ENCODE results near the gene ATP6V0B.

The ATP6V0B gene

GRCh38 chr1:43978551-43979260, 3.9 kb downstream of the ATP6V0B start, which contains the start of gene B4GALT2:
B4GALT2 (plus strand) TSS chr1:43979210; CDS start chr1:43981161, 1,951 bp downstream.
- WGBS (ENCODE audit: insufficient coverage, insufficient read length): no CpG with 5 or more reads among the region's 54 CpGs
- H3K4me1 ChIP-seq (ENCODE audit: control insufficient read depth, insufficient read depth, low read length): peaks cover 4% of the 10 kb centered on the region; the same call in 1 of the 2 replicates
- peak within 1 kb of the TSS; percentile 55 for H3K4me3 ChIP-seq (ENCODE audit: low read length)
- H3K27me3 ChIP-seq (ENCODE audit: control insufficient read depth, insufficient read depth, low read length): no peaks in the 10 kb centered on the region
- no peak within 1 kb of the TSS for H3K27ac ChIP-seq (ENCODE audit: low read length)
- DNase-seq (ENCODE audit: low read depth, low spot score): no peak
- H3K36me3 ChIP-seq (ENCODE audit: control insufficient read depth, insufficient read depth, low read length): peaks cover 5% of the 10 kb centered on the region; the same call in 1 of the 2 replicates
- H3K9me3 ChIP-seq (ENCODE audit: control insufficient read depth, insufficient read depth, low read length): no peaks in the 10 kb centered on the region

GRCh38 chr1:43979261-43979527, 4.4 kb downstream of the ATP6V0B start:
- WGBS (ENCODE audit: insufficient coverage, insufficient read length): no CpG with 5 or more reads among the region's 45 CpGs
- H3K9me3 ChIP-seq (ENCODE audit: control insufficient read depth, insufficient read depth, low read length): no peaks in the 10 kb centered on the region
- H3K4me3 ChIP-seq (ENCODE audit: low read length): peak overlapping the region; percentile 55; the same call in 1 of the 2 replicates
- peaks cover 5% of the 10 kb centered on the region; the same call in 1 of the 2 replicates for H3K36me3 ChIP-seq (ENCODE audit: control insufficient read depth, insufficient read depth, low read length)
- no peak overlapping the region for H3K27ac ChIP-seq (ENCODE audit: low read length)
- H3K4me1 ChIP-seq (ENCODE audit: control insufficient read depth, insufficient read depth, low read length): peaks cover 4% of the 10 kb centered on the region; the same call in 1 of the 2 replicates
- H3K27me3 ChIP-seq (ENCODE audit: control insufficient read depth, insufficient read depth, low read length): no peaks in the 10 kb centered on the region
- DNase-seq (ENCODE audit: low read depth, low spot score): no peak

- peaks cover 4% of the 10 kb centered on the region; the same call in 1 of the 2 replicates for H3K4me1 ChIP-seq (ENCODE audit: control insufficient read depth, insufficient read depth, low read length)
- WGBS (ENCODE audit: insufficient coverage, insufficient read length): no CpG with 5 or more reads among the region's 45 CpGs
- DNase-seq (ENCODE audit: low read depth, low spot score): no peak
- peaks cover 6% of the 10 kb centered on the region; the same call in 1 of the 2 replicates for H3K36me3 ChIP-seq (ENCODE audit: control insufficient read depth, insufficient read depth, low read length)
- H3K27ac ChIP-seq (ENCODE audit: low read length): no peak overlapping the region
- peak overlapping the region; percentile 55; the same call in 1 of the 2 replicates for H3K4me3 ChIP-seq (ENCODE audit: low read length)
- H3K27me3 ChIP-seq (ENCODE audit: control insufficient read depth, insufficient read depth, low read length): no peaks in the 10 kb centered on the region
- H3K9me3 ChIP-seq (ENCODE audit: control insufficient read depth, insufficient read depth, low read length): no peaks in the 10 kb centered on the region
Observed at GRCh38 chr1:43979528-43980254, 4.9 kb downstream of the ATP6V0B start.

- no peaks in the 10 kb centered on the region for H3K9me3 ChIP-seq (ENCODE audit: control insufficient read depth, insufficient read depth, low read length)
- peaks cover 12% of the 10 kb centered on the region; the same call in 1 of the 2 replicates for H3K36me3 ChIP-seq (ENCODE audit: control insufficient read depth, insufficient read depth, low read length)
- H3K4me1 ChIP-seq (ENCODE audit: control insufficient read depth, insufficient read depth, low read length): peaks cover 4% of the 10 kb centered on the region; the same call in 1 of the 2 replicates
- H3K27ac ChIP-seq (ENCODE audit: low read length): no peak overlapping the region
- H3K4me3 ChIP-seq (ENCODE audit: low read length): peak overlapping the region; percentile 55; the same call in 1 of the 2 replicates
- WGBS (ENCODE audit: insufficient coverage, insufficient read length): no CpG with 5 or more reads among the region's 13 CpGs
- no peak for DNase-seq (ENCODE audit: low read depth, low spot score)
- H3K27me3 ChIP-seq (ENCODE audit: control insufficient read depth, insufficient read depth, low read length): no peaks in the 10 kb centered on the region
Observed at GRCh38 chr1:43980255-43981134, 5.7 kb downstream of the ATP6V0B start.

GRCh38 chr1:43981135-43981491, 6.4 kb downstream of the ATP6V0B start:
- H3K27ac ChIP-seq (ENCODE audit: low read length): no peak overlapping the region
- no peaks in the 10 kb centered on the region for H3K27me3 ChIP-seq (ENCODE audit: control insufficient read depth, insufficient read depth, low read length)
- no peak overlapping the region for H3K4me3 ChIP-seq (ENCODE audit: low read length)
- H3K36me3 ChIP-seq (ENCODE audit: control insufficient read depth, insufficient read depth, low read length): peaks cover 13% of the 10 kb centered on the region; the same call in 1 of the 2 replicates
- H3K4me1 ChIP-seq (ENCODE audit: control insufficient read depth, insufficient read depth, low read length): peaks cover 2% of the 10 kb centered on the region; the same call in 1 of the 2 replicates
- WGBS (ENCODE audit: insufficient coverage, insufficient read length): no CpG with 5 or more reads among the region's 20 CpGs
- DNase-seq (ENCODE audit: low read depth, low spot score): no peak
- H3K9me3 ChIP-seq (ENCODE audit: control insufficient read depth, insufficient read depth, low read length): no peaks in the 10 kb centered on the region

- Histone ChIP-seq H3K4me1 (ENCODE audit: control insufficient read depth, insufficient read depth, low read length) (peaks cover 2% of the 10 kb centered on the region; the same call in 1 of the 2 replicates), H3K36me3 (ENCODE audit: control insufficient read depth, insufficient read depth, low read length) (peaks cover 12% of the 10 kb centered on the region; the same call in 1 of the 2 replicates), H3K27ac (ENCODE audit: low read length) (no peak overlapping the region), H3K4me3 (ENCODE audit: low read length) (no peak overlapping the region), H3K27me3 (ENCODE audit: control insufficient read depth, insufficient read depth, low read length) (no peaks in the 10 kb centered on the region), H3K9me3 (ENCODE audit: control insufficient read depth, insufficient read depth, low read length) (no peaks in the 10 kb centered on the region)
- WGBS (ENCODE audit: insufficient coverage, insufficient read length): no CpG with 5 or more reads among the region's 20 CpGs
- DNase-seq (ENCODE audit: low read depth, low spot score): no peak
Observed at GRCh38 chr1:43981636-43982035, 6.9 kb downstream of the ATP6V0B start.

GRCh38 chr1:43982241-43982640, 7.5 kb downstream of the ATP6V0B start:
- peaks cover 2% of the 10 kb centered on the region; the same call in 1 of the 2 replicates for H3K4me1 ChIP-seq (ENCODE audit: control insufficient read depth, insufficient read depth, low read length)
- H3K27ac ChIP-seq (ENCODE audit: low read length): no peak overlapping the region
- H3K9me3 ChIP-seq (ENCODE audit: control insufficient read depth, insufficient read depth, low read length): no peaks in the 10 kb centered on the region
- peaks cover 12% of the 10 kb centered on the region; the same call in 1 of the 2 replicates for H3K36me3 ChIP-seq (ENCODE audit: control insufficient read depth, insufficient read depth, low read length)
- H3K27me3 ChIP-seq (ENCODE audit: control insufficient read depth, insufficient read depth, low read length): no peaks in the 10 kb centered on the region
- H3K4me3 ChIP-seq (ENCODE audit: low read length): no peak overlapping the region
- no CpG with 5 or more reads among the region's 8 CpGs for WGBS (ENCODE audit: insufficient coverage, insufficient read length)
- no peak for DNase-seq (ENCODE audit: low read depth, low spot score)

GRCh38 chr1:43982808-43983207, 8.0 kb downstream of the ATP6V0B start:
- H3K27me3 ChIP-seq (ENCODE audit: control insufficient read depth, insufficient read depth, low read length): no peaks in the 10 kb centered on the region
- peaks cover 12% of the 10 kb centered on the region; the same call in 1 of the 2 replicates for H3K36me3 ChIP-seq (ENCODE audit: control insufficient read depth, insufficient read depth, low read length)
- 100% methylated on average over 2 of the region's 15 CpGs for WGBS (ENCODE audit: insufficient coverage, insufficient read length)
- peaks cover 2% of the 10 kb centered on the region; the same call in 1 of the 2 replicates for H3K4me1 ChIP-seq (ENCODE audit: control insufficient read depth, insufficient read depth, low read length)
- DNase-seq (ENCODE audit: low read depth, low spot score): no peak
- H3K9me3 ChIP-seq (ENCODE audit: control insufficient read depth, insufficient read depth, low read length): no peaks in the 10 kb centered on the region
- no peak overlapping the region for H3K27ac ChIP-seq (ENCODE audit: low read length)
- no peak overlapping the region for H3K4me3 ChIP-seq (ENCODE audit: low read length)

- Histone ChIP-seq H3K36me3 (ENCODE audit: control insufficient read depth, insufficient read depth, low read length) (peaks cover 12% of the 10 kb centered on the region; the same call in 1 of the 2 replicates), H3K4me1 (ENCODE audit: control insufficient read depth, insufficient read depth, low read length) (peaks cover 2% of the 10 kb centered on the region; the same call in 1 of the 2 replicates), H3K9me3 (ENCODE audit: control insufficient read depth, insufficient read depth, low read length) (no peaks in the 10 kb centered on the region), H3K27ac (ENCODE audit: low read length) (no peak overlapping the region), H3K27me3 (ENCODE audit: control insufficient read depth, insufficient read depth, low read length) (no peaks in the 10 kb centered on the region), H3K4me3 (ENCODE audit: low read length) (no peak overlapping the region)
- DNase-seq (ENCODE audit: low read depth, low spot score): no peak
- WGBS (ENCODE audit: insufficient coverage, insufficient read length): no CpG with 5 or more reads among the region's 12 CpGs
Observed at GRCh38 chr1:43983253-43983899, 8.6 kb downstream of the ATP6V0B start.

All from iPS DF 6.9 (cell line).